ENCODE results near the gene MAP2K2.

MAP2K2 gene

DNA sequence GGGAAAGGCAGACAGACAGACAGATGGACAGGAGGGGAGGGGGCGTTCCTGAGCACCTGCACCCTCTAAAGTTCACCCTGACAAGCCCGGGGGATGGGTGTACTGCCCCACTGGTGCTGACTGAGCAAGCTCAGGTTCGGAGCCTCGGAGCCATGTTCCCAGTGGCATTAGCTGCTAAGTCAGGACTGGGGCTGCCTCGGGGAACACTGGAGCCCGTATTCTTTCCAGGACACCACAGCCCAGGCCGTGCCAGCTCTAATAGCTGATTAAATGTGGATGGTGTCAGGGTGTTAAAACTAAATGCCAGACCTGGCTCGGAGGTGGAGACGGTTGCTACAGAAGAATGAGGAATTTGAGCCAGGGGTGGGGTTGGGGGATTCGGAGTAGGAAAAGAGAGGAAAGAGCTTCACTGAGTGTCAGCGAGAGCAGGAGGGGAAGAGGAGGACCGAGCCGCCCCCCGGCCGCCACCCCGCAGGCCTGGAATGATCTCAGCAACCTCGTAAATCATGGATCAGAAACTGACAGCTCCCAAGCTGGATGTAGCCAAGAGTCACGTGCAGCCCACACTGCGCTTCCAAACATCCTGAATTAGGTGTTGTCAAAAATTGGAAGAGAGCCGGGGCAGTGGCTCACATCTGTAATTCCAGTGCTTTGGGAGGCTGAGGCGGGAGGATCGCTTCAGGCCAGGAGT is 10.4 kb downstream of the MAP2K2 start:
- ChIA-PET POLR2A (no interaction called here), CTCF (interaction anchor here (2.9 kb wide), 1 partner anchor 27 kb away, joined by 12 read pairs; no protein-coding TSS in a partner anchor)
- no peak for DNase-seq (ENCODE audit: low read depth, low spot score)
- TF ChIP-seq, protein P1, sequence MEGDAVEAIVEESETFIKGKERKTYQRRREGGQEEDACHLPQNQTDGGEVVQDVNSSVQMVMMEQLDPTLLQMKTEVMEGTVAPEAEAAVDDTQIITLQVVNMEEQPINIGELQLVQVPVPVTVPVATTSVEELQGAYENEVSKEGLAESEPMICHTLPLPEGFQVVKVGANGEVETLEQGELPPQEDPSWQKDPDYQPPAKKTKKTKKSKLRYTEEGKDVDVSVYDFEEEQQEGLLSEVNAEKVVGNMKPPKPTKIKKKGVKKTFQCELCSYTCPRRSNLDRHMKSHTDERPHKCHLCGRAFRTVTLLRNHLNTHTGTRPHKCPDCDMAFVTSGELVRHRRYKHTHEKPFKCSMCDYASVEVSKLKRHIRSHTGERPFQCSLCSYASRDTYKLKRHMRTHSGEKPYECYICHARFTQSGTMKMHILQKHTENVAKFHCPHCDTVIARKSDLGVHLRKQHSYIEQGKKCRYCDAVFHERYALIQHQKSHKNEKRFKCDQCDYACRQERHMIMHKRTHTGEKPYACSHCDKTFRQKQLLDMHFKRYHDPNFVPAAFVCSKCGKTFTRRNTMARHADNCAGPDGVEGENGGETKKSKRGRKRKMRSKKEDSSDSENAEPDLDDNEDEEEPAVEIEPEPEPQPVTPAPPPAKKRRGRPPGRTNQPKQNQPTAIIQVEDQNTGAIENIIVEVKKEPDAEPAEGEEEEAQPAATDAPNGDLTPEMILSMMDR (IDR thresholded peaks at IDR 0.05; ENCODE audit: insufficient read depth, low read length, missing control alignments) = no peak
- H3K4me3 ChIP-seq (ENCODE audit: low read depth, low read length) = no peak overlapping the region

DNA sequence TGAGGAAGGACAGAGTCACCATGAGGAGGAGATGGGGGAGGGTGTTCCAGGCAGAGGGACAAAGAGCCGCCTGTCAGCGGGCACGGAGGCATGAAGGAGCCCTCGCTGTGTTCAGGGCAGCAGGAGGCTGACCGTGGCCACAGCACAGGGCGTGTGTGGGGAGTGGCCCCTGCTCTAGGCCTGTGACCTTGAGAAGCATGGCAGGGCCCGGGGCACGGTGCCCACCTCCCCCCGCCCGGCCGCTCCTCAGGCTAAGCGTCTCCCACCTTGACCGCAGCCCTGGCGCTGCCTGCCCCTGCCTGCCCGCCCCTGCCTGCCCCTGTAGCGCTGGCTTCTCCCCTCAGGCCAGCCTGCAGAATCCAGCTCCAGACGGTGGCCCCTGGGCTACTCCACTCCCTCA is 11.6 kb downstream of the MAP2K2 start:
- ChIA-PET POLR2A (no interaction called here), CTCF (no interaction called here)
- no peak for DNase-seq (ENCODE audit: low read depth, low spot score)
- TF ChIP-seq, protein P1 (IDR thresholded peaks at IDR 0.05; ENCODE audit: insufficient read depth, low read length, missing control alignments) = no peak
- no peak overlapping the region for H3K4me3 ChIP-seq (ENCODE audit: low read depth, low read length)

DNA sequence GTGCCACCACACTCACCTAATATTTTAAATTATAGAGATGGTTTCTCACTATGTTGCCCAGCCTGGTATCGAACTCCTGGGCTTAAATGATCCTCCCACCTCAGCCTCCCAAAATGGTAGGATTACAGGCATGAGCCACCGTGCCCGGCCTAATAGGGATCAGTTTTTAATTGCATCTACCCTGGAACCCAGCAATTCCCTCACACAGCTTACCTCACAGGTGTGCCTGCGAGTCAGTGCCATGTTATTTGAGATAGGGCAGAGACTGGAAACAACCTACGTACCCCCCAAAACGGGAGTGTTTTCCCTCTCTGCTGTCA is 14.3 kb downstream of the MAP2K2 start:
- TF ChIP-seq, protein P1 (IDR thresholded peaks at IDR 0.05; ENCODE audit: insufficient read depth, low read length, missing control alignments) = no peak
- ChIA-PET POLR2A (interaction anchor here (0.9 kb wide), 1 partner anchor 9 kb away, joined by 3 read pairs; no protein-coding TSS in a partner anchor), CTCF (interaction anchor here (0.6 to 1.5 kb wide), 3 partner anchors 9 to 30 kb away, joined by 3 to 6 read pairs (median 3); no protein-coding TSS in a partner anchor)

DNA sequence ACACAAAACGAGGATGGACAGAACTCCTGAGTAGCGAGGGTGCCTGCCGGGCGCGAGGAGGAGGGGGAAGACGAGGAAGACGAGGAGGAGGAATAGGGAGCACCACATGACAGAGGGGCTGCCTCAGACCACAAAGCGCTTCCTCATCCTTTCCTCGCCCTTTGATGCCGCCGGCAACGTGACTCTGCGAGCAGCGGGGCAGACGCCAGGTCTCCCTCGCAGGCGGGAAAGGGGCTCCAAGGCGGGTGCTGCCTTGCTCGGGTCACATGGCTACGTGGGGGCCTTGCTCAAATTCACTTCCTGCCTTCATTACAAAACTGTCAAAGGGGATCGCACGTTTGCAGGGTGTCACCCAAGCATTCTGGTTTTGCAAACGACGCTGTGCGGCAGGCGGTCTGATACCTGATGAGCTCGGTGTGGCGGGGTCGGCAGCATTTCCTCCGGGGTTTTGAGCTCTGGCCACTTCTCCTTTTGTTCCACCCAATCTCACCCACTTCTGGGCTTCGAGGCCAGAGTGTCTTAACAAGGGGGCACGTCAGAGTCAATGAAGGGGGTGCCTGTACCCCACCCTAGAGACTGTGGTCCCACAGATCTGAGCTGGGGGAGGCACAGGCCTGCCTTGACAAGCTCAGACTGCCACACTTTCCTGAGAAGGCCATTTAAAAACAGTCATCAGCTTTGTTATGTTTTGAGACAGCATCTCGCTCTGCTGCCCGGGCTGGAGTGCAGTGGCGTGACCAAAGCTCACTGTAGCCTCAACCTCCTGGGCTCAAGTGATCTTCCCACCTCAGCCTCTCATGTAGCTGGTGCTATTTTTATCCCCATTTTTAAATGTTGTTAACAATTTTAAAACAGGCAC is 14.9 kb downstream of the MAP2K2 start:
- no peak for DNase-seq (ENCODE audit: low read depth, low spot score)
- ChIA-PET POLR2A (interaction anchor here (0.9 kb wide), 1 partner anchor 10 kb away, joined by 3 read pairs; no protein-coding TSS in a partner anchor), CTCF (interaction anchor here (0.6 to 1.5 kb wide), 3 partner anchors 8 to 31 kb away, joined by 3 to 6 read pairs (median 3); no protein-coding TSS in a partner anchor)
- no peak overlapping the region for H3K4me3 ChIP-seq (ENCODE audit: low read depth, low read length)
- TF ChIP-seq, protein P1 (IDR thresholded peaks at IDR 0.05; ENCODE audit: insufficient read depth, low read length, missing control alignments) = no peak

More for the DNA sequence above, 14.3 kb downstream of the MAP2K2 start:
- DNase-seq (ENCODE audit: low read depth, low spot score) = no peak
- H3K4me3 ChIP-seq (ENCODE audit: low read depth, low read length) = no peak overlapping the region

DNA sequence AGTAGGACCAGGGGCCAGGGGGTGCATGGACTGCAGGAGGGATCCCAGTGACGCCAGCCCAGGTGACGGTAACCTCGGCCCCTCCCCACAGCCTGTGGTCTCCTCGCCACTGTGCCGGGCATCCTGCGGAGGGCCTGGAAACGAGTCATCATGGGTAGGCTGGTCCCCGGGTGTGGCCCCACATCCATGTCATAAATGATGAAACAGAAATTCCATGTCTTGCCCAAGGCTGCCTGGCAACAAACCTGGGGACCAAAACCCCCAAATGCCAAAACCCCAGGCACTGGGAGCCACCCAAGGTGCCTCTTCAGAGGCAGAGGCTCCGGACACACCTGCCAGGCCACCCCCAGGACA is 20.9 kb downstream of the MAP2K2 start:
- POLR2A ChIA-PET = no interaction called here
- H3K4me3 ChIP-seq (ENCODE audit: low read depth, low read length) = no peak overlapping the region
- CTCF ChIA-PET = interaction anchor here (1.8 kb wide), 1 partner anchor 37 kb away, joined by 7 read pairs; no protein-coding TSS in a partner anchor
- no peak for DNase-seq (ENCODE audit: low read depth, low spot score)
- TF ChIP-seq, protein P1 (IDR thresholded peaks at IDR 0.05; ENCODE audit: insufficient read depth, low read length, missing control alignments) = no peak
